GM18519 (cell line): ENCODE results near the gene SLC66A1.

Experiments
- ATAC-seq: cut with Tn5 transposase; IDR thresholded peaks from one replicate; pipeline ENCODE4 v1.9.1; 2021; ENCODE audit warnings: mild to moderate bottlenecking, moderate library complexity; ENCODE audit not compliant: unreplicated experiment, low FRiP score

The SLC66A1 gene

DNA sequence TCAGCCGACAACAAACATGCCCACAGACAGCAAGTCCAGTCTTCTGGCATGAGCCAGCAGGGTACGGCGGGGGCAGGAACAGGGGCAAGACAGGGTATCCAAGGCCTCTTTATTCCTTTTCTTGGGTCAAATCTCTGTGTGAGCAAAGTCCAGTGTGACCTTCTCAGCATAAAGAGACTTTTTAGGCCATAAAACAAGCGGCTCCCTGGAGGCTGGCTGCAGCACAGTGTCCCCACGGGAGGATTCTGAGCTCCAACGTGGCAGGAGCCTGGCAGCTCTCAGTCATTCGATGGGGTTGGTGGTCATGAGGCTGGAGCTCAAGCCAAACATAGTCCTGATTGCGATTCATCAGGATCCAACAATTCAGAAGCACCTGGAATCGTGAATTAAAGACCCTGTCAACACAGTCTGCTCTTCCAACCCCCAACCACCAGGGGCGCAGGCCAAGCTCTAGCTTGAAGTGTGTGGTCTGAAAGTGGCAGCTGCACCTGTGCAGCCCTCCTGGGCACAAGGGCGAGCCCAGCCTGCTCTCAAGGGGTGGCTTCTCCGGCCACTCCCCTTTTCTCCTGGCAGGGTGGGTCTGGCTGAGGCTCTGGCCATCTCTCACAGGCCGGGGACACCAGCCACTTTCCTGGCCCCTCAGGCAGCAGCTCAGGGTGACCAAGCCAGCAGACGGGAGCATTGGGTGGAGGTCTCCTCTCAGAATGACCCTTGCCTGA lies 62.1 kb downstream of the SLC66A1 start:
- no peak for ATAC-seq

DNA sequence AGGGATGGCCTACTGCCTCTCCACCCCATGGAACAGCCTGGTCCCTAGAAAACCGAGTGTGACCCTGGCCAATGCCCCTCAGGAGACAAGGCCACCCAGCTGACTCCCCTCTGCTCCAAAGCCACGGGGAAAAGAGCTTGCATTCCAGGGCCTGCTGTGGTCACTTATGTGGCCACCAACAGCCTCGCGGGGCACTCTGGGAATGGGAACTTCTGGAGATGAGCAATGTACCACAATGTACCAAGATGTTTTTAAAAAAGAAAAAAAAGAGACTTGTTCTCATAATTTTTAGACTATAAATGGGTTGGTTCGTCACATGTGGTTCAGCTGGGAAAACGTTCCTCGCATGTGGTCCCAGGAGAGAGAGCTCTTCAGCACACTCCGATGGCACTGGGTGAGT lies 62.8 kb downstream of the SLC66A1 start:
- ATAC-seq: no peak

DNA sequence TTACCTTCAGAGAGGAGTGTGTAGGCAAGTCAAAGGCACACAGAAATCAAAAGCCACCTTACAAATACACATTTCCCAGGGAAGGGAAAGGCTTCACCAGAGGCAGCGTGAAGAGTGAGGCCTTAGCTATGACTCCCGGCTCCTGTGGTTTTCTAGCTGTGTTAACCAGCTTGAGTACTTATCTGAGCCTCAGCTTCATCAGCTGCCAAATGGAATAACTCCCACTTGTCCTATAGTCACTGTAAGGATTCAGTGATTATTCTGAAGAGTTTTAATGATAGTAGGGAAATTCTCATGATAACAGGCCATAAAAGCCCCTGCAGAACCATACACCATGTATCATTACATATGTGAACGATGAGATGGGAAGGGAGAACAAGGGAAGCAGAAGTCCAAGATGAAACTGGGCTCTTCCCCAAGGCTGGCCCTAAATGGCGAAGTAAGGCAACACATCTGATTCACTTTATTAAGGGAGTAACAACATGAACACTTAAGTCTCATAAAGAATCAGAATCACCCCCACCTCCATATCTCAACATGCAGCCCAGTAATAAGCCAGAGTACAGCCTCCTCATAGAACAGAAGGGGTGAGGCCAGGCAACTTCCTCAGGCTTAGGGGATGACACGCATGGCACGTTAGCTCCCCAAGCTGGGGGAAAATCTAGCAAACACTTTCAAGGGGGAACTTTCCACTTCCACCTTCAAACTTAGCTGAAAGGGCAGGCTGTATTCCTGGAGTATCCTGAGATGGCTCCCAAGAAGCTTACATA lies 63.7 kb downstream of the SLC66A1 start:
- no peak for ATAC-seq

DNA sequence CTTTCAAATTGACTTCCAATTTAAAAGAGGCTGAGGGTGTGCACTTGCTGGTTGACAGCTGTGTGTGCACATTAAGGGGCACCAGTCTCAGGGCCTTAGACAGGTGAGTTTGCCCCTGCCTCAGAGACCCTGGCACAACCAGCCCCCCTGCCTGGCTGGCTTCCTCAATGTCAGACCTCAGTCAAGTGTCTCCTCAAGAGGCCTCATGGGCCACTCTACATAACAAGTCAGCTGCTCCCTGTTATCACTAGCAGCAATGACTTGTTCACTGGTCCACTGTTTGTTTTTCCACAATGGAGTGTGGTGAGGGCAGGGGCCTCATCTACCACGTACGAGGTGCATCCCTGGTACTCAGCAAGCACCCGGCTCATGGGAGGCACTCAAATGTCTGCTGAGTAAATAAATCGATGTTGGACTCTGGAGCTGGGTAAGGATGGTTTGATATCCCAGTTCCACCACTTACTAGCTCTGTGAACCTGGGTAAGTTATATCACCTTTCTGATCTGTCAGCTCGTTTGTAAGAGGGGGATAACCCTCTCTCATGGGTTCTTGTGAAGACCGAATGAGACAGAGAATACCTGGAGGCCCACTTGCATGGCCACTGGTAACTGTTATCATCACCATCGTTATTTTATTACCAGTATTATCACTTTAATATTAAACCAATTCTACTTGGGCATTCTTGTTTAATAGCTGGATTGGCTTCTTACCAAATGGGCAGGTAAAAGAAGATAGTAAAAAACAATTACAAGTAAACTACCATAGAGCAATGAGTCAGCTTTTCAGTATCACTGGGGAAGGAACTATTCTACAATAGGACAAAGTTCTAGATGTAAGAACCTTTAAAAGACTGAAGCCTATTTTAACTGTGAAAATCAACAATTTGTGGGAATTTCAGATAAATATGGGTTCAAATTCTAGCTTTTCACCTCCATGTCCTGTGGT lies 64.6 kb downstream of the SLC66A1 start:
- no peak for ATAC-seq

DNA sequence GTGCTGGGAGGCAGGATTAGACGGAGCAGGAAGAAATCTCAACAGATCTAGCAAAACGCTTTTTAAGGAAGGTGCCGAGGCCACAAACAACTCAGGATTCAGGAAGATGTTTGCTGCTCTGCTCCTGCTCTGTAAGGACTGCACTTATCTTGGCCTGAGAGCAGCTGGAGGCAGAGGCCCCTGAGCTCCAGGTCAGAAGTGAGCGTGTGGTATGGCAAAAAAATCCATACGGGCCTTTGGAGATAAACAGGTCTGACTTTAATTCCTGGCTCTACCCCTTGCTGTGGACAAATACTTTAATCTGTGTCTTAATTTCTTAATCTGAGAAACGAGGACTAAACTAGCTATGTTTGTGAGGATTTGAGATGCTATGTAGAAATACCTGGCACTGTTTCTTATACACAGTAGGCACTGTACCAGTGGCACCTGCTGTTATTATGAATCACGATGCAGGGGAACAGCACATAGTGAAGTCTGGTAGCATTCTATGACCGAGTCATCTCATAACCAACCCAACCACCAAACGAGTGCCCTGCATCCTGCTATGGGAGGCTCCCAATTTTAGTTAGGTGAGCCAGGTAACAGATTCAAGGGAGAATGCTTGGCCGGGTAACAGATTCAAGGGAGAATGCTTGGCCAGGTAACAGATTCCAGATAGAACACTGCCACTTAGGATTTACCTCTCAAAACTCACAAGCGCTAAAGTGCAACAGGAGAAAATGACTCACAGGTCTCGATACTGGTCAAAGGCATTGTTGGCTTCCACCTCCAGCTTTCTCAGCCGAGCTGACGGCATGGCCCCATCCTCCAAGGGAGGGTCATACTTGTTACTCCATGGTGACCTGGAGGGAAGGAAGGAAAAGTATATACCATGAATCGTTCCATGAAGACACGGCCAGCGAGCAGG lies 65.9 kb downstream of the SLC66A1 start:
- ATAC-seq: no peak
